Measurements from ENCODE around the gene SLC23A1.
"Not testable (repeated sequence)": the region's sequence is repeated elsewhere in the genome, so short reads cannot be mapped to it uniquely, and the experiment has no call there.

GRCh38 chr5:139345442-139345841 lies 37.7 kb downstream of the SLC23A1 start:
- TF ChIP-seq, protein P1, sequence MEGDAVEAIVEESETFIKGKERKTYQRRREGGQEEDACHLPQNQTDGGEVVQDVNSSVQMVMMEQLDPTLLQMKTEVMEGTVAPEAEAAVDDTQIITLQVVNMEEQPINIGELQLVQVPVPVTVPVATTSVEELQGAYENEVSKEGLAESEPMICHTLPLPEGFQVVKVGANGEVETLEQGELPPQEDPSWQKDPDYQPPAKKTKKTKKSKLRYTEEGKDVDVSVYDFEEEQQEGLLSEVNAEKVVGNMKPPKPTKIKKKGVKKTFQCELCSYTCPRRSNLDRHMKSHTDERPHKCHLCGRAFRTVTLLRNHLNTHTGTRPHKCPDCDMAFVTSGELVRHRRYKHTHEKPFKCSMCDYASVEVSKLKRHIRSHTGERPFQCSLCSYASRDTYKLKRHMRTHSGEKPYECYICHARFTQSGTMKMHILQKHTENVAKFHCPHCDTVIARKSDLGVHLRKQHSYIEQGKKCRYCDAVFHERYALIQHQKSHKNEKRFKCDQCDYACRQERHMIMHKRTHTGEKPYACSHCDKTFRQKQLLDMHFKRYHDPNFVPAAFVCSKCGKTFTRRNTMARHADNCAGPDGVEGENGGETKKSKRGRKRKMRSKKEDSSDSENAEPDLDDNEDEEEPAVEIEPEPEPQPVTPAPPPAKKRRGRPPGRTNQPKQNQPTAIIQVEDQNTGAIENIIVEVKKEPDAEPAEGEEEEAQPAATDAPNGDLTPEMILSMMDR (IDR thresholded peaks at IDR 0.05), result not testable (repeated sequence)
- TF ChIP-seq POLR2A (IDR thresholded peaks at IDR 0.05), result not testable (repeated sequence)
